ENCODE results near the gene CHCT1.
"Not testable (repeated sequence)": the region's sequence is repeated elsewhere in the genome, so short reads cannot be mapped to it uniquely, and the experiment has no call there.

CHCT1 gene

GRCh38 chr17:60425626-60426025 is 3.3 kb downstream of the CHCT1 start:
- H3K27ac ChIP-seq (ENCODE audit: low read depth, low read length): no peak overlapping the region

GRCh38 chr17:60426596-60426995 is 4.3 kb downstream of the CHCT1 start:
- H3K36me3 ChIP-seq (ENCODE audit: control insufficient read depth in 1 of 2, insufficient read depth in 2 of 2, low read length in 2 of 2): no peaks in the 10 kb centered on the region
- DNase-seq: no peak
- peaks cover 1% of the 10 kb centered on the region for H3K79me1 ChIP-seq (ENCODE audit: low read length)
- no peak overlapping the region for H3K4me2 ChIP-seq (ENCODE audit: low read length)
- no peak overlapping the region for H3K4ac ChIP-seq (ENCODE audit: low read depth, low read length)
- H4K91ac ChIP-seq (ENCODE audit: low read depth, low read length): no peak overlapping the region
- no peak overlapping the region for H3K14ac ChIP-seq (ENCODE audit: low read length)
- H2BK5ac ChIP-seq (ENCODE audit: low read depth, low read length, poor library complexity): no peak overlapping the region
- H3K4me3 ChIP-seq (ENCODE audit: low read depth, low read length): no peak overlapping the region
- H4K8ac ChIP-seq (ENCODE audit: low read depth, low read length): no peak overlapping the region
- H3K27ac ChIP-seq (ENCODE audit: low read depth, low read length): no peak overlapping the region
- H3K4me1 ChIP-seq (ENCODE audit: control insufficient read depth in 1 of 2, insufficient read depth in 2 of 2, low read length in 2 of 2): peaks cover 0 to 2% of the 10 kb centered on the region in 2 experiments
- H2BK120ac ChIP-seq (ENCODE audit: insufficient read depth, low read length, poor library complexity): no peak overlapping the region
- no peak overlapping the region for H3K18ac ChIP-seq (ENCODE audit: low read length)
- peaks cover 2% of the 10 kb centered on the region for H3K79me2 ChIP-seq (ENCODE audit: control insufficient read depth, insufficient read depth, low read length, poor library complexity)
- no peaks in the 10 kb centered on the region for H3K27me3 ChIP-seq (ENCODE audit: insufficient read depth, low read length)
- no peak overlapping the region for H3K23ac ChIP-seq (ENCODE audit: low read length)
- no CpG with 5 or more reads among the region's 10 CpGs for WGBS (ENCODE audit: extremely low coverage, insufficient coverage, insufficient read length)
- no peak overlapping the region for H3K9ac ChIP-seq (ENCODE audit: low read length)
- no peak overlapping the region for H2AK5ac ChIP-seq (ENCODE audit: low read length)
- no peak overlapping the region for H4K12ac ChIP-seq (ENCODE audit: low read depth, low read length)
- H2BK12ac ChIP-seq (ENCODE audit: low read length): no peak overlapping the region
- no peak overlapping the region for H2AFZ ChIP-seq (ENCODE audit: insufficient read depth, low read length, poor library complexity)
- H3K9me3 ChIP-seq (ENCODE audit: insufficient read depth, low read depth, low read length): peaks cover 1% of the 10 kb centered on the region

More at GRCh38 chr17:60425626-60426025, 3.3 kb downstream of the CHCT1 start:
- H3K36me3 ChIP-seq (ENCODE audit: control insufficient read depth in 1 of 2, insufficient read depth in 2 of 2, low read length in 2 of 2): no peaks in the 10 kb centered on the region
- no peak overlapping the region for H4K8ac ChIP-seq (ENCODE audit: low read depth, low read length)
- no peaks in the 10 kb centered on the region for H3K9me3 ChIP-seq (ENCODE audit: insufficient read depth, low read depth, low read length)
- no peak overlapping the region for H2BK12ac ChIP-seq (ENCODE audit: low read length)
- no peak overlapping the region for H4K91ac ChIP-seq (ENCODE audit: low read depth, low read length)
- H3K14ac ChIP-seq (ENCODE audit: low read length): no peak overlapping the region
- peaks cover 5% of the 10 kb centered on the region for H3K79me1 ChIP-seq (ENCODE audit: low read length)
- H3K4me3 ChIP-seq (ENCODE audit: low read depth, low read length): no peak overlapping the region
- H3K18ac ChIP-seq (ENCODE audit: low read length): no peak overlapping the region
- no CpG with 5 or more reads among the region's 6 CpGs for WGBS (ENCODE audit: extremely low coverage, insufficient coverage, insufficient read length)
- H3K4ac ChIP-seq (ENCODE audit: low read depth, low read length): no peak overlapping the region
- H3K4me2 ChIP-seq (ENCODE audit: low read length): no peak overlapping the region
- no peak overlapping the region for H4K12ac ChIP-seq (ENCODE audit: low read depth, low read length)
- no peak overlapping the region for H2BK5ac ChIP-seq (ENCODE audit: low read depth, low read length, poor library complexity)
- H3K27me3 ChIP-seq (ENCODE audit: insufficient read depth, low read length): no peaks in the 10 kb centered on the region
- no peak overlapping the region for H3K9ac ChIP-seq (ENCODE audit: low read length)
- H2BK120ac ChIP-seq (ENCODE audit: insufficient read depth, low read length, poor library complexity): no peak overlapping the region
- DNase-seq: no peak
- no peak overlapping the region for H2AFZ ChIP-seq (ENCODE audit: insufficient read depth, low read length, poor library complexity)
- H3K79me2 ChIP-seq (ENCODE audit: control insufficient read depth, insufficient read depth, low read length, poor library complexity): peaks cover 2% of the 10 kb centered on the region
- no peak overlapping the region for H3K23ac ChIP-seq (ENCODE audit: low read length)
- no peak overlapping the region for H2AK5ac ChIP-seq (ENCODE audit: low read length)
- peaks cover 0 to 2% of the 10 kb centered on the region in 2 experiments for H3K4me1 ChIP-seq (ENCODE audit: control insufficient read depth in 1 of 2, insufficient read depth in 2 of 2, low read length in 2 of 2)

GRCh38 chr17:60428491-60428890 is 6.2 kb downstream of the CHCT1 start:
- not testable (repeated sequence) for H3K18ac ChIP-seq (ENCODE audit: low read length); H3K23ac ChIP-seq (ENCODE audit: low read length); H2AK5ac ChIP-seq (ENCODE audit: low read length); H3K79me2 ChIP-seq (ENCODE audit: control insufficient read depth, insufficient read depth, low read length, poor library complexity); H2AFZ ChIP-seq (ENCODE audit: insufficient read depth, low read length, poor library complexity); H3K4me2 ChIP-seq (ENCODE audit: low read length); H3K4me3 ChIP-seq (ENCODE audit: low read depth, low read length); H3K36me3 ChIP-seq (ENCODE audit: control insufficient read depth in 1 of 2, insufficient read depth in 2 of 2, low read length in 2 of 2); H2BK120ac ChIP-seq (ENCODE audit: insufficient read depth, low read length, poor library complexity); H4K91ac ChIP-seq (ENCODE audit: low read depth, low read length); H3K4ac ChIP-seq (ENCODE audit: low read depth, low read length); H3K27me3 ChIP-seq (ENCODE audit: insufficient read depth, low read length); H4K8ac ChIP-seq (ENCODE audit: low read depth, low read length); H3K9me3 ChIP-seq (ENCODE audit: insufficient read depth, low read depth, low read length); DNase-seq; H2BK5ac ChIP-seq (ENCODE audit: low read depth, low read length, poor library complexity); H3K14ac ChIP-seq (ENCODE audit: low read length); H3K4me1 ChIP-seq (ENCODE audit: control insufficient read depth in 1 of 2, insufficient read depth in 2 of 2, low read length in 2 of 2); H3K79me1 ChIP-seq (ENCODE audit: low read length); H3K27ac ChIP-seq (ENCODE audit: low read depth, low read length); H2BK12ac ChIP-seq (ENCODE audit: low read length); H3K9ac ChIP-seq (ENCODE audit: low read length); H4K12ac ChIP-seq (ENCODE audit: low read depth, low read length)
- no CpG with 5 or more reads among the region's 6 CpGs for WGBS (ENCODE audit: extremely low coverage, insufficient coverage, insufficient read length)

GRCh38 chr17:60430561-60430960 is 8.3 kb downstream of the CHCT1 start:
- not testable (repeated sequence) for H2BK120ac ChIP-seq (ENCODE audit: insufficient read depth, low read length, poor library complexity); H3K27me3 ChIP-seq (ENCODE audit: insufficient read depth, low read length); H3K9ac ChIP-seq (ENCODE audit: low read length); H3K14ac ChIP-seq (ENCODE audit: low read length); DNase-seq; H3K27ac ChIP-seq (ENCODE audit: low read depth, low read length); H3K18ac ChIP-seq (ENCODE audit: low read length); H3K9me3 ChIP-seq (ENCODE audit: insufficient read depth, low read depth, low read length); H3K4ac ChIP-seq (ENCODE audit: low read depth, low read length); H2BK12ac ChIP-seq (ENCODE audit: low read length); H4K12ac ChIP-seq (ENCODE audit: low read depth, low read length); H3K23ac ChIP-seq (ENCODE audit: low read length); H2AK5ac ChIP-seq (ENCODE audit: low read length); H3K4me2 ChIP-seq (ENCODE audit: low read length); H3K4me1 ChIP-seq (ENCODE audit: control insufficient read depth in 1 of 2, insufficient read depth in 2 of 2, low read length in 2 of 2); H3K79me2 ChIP-seq (ENCODE audit: control insufficient read depth, insufficient read depth, low read length, poor library complexity); H2BK5ac ChIP-seq (ENCODE audit: low read depth, low read length, poor library complexity); H2AFZ ChIP-seq (ENCODE audit: insufficient read depth, low read length, poor library complexity); H3K36me3 ChIP-seq (ENCODE audit: control insufficient read depth in 1 of 2, insufficient read depth in 2 of 2, low read length in 2 of 2); H3K4me3 ChIP-seq (ENCODE audit: low read depth, low read length); H4K91ac ChIP-seq (ENCODE audit: low read depth, low read length); H4K8ac ChIP-seq (ENCODE audit: low read depth, low read length); H3K79me1 ChIP-seq (ENCODE audit: low read length)
- WGBS (ENCODE audit: extremely low coverage, insufficient coverage, insufficient read length): no CpG with 5 or more reads among the region's 7 CpGs
